ENCODE data around the gene AUNIP. TPM values are rescaled to one million over a fixed set of nuclear protein-coding genes. Genes with fewer than 3 reads are reported as not detected.

AUNIP gene
- total RNA-seq, 1 donor from 2014 or later, result 1.5 TPM

DNA sequence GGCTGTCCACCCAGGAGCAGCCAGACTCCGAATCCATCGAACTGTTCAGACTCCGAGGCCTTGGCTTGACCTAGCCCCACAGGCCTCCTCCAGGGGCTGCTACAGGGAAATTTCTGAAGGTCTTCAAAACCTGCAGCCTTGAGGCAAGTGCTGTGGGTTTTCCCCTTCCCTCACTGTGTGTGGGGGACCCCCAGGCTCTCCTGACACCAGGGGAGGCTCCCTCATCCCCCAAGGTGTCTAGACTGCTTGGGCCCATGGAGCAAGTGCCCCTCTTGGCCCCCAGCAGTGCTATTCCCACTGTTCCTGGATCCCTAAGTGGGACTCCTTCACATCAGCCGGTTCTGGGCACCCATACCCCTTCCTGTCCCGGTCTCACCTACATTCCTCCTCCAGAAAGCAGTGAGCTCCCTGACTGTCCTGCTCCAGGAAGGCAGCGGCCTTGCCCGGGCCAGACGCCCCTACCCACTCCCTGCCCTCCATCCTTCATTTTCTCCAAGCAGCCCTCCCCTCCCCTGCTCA, 15.4 kb upstream of the AUNIP start:
- TF ChIP-seq POLR2A (IDR thresholded peaks at IDR 0.05) (no peak), POLR2AphosphoS5 (IDR thresholded peaks at IDR 0.05; ENCODE audit: insufficient read depth in 1 of 2, low read depth in 1 of 2) (no peak)
- TF ChIP-seq, protein P1, sequence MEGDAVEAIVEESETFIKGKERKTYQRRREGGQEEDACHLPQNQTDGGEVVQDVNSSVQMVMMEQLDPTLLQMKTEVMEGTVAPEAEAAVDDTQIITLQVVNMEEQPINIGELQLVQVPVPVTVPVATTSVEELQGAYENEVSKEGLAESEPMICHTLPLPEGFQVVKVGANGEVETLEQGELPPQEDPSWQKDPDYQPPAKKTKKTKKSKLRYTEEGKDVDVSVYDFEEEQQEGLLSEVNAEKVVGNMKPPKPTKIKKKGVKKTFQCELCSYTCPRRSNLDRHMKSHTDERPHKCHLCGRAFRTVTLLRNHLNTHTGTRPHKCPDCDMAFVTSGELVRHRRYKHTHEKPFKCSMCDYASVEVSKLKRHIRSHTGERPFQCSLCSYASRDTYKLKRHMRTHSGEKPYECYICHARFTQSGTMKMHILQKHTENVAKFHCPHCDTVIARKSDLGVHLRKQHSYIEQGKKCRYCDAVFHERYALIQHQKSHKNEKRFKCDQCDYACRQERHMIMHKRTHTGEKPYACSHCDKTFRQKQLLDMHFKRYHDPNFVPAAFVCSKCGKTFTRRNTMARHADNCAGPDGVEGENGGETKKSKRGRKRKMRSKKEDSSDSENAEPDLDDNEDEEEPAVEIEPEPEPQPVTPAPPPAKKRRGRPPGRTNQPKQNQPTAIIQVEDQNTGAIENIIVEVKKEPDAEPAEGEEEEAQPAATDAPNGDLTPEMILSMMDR (IDR thresholded peaks at IDR 0.05), result no peak
- H3K4me3 ChIP-seq, result peak overlapping the region; percentile 69 to 71
- H3K36me3 ChIP-seq, result no peaks in the 10 kb centered on the region
- no peaks in the 10 kb centered on the region for H3K27me3 ChIP-seq
- intact Hi-C loops (cut with DNase I), result no loop called here
- peak overlapping the region; percentile 85 for H3K27ac ChIP-seq
- no peak for DNase-seq (ENCODE audit: extremely low spot score in 2 of 2)
- no peaks in the 10 kb centered on the region for H3K9me3 ChIP-seq
- H3K4me1 ChIP-seq, result peaks cover 60% of the 10 kb centered on the region

DNA sequence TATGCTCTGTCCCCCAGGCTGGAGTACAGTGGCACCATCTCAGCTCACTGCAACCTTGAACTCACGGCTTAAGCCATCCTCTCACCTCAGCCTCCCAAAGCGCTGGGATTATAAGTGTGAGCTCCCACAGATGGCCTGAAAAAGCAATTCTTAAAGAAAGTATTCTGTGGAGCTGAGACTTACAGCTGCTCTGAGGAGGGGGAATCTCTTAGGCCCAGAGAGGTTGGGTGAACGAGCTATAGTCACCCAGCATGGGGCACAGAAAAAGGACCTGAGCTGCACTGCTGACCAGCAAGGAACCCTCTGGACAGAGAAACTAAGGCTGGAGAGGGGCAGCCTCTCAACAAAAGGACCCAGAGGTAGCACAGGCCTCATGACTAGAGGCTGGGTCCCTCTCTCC, 15.0 kb upstream of the AUNIP start:
- Histone ChIP-seq H3K9me3 (no peaks in the 10 kb centered on the region), H3K27me3 (no peaks in the 10 kb centered on the region), H3K27ac (peak overlapping the region; percentile 85), H3K36me3 (no peaks in the 10 kb centered on the region), H3K4me3 (peak overlapping the region; percentile 69 to 71), H3K4me1 (peaks cover 60% of the 10 kb centered on the region)
- DNase-seq (ENCODE audit: extremely low spot score in 2 of 2), result no peak
- intact Hi-C loops (cut with DNase I), result no loop called here
- TF ChIP-seq, protein P1 (IDR thresholded peaks at IDR 0.05), result no peak
- TF ChIP-seq POLR2AphosphoS5 (IDR thresholded peaks at IDR 0.05; ENCODE audit: insufficient read depth in 1 of 2, low read depth in 1 of 2) (no peak), POLR2A (IDR thresholded peaks at IDR 0.05) (no peak)

DNA sequence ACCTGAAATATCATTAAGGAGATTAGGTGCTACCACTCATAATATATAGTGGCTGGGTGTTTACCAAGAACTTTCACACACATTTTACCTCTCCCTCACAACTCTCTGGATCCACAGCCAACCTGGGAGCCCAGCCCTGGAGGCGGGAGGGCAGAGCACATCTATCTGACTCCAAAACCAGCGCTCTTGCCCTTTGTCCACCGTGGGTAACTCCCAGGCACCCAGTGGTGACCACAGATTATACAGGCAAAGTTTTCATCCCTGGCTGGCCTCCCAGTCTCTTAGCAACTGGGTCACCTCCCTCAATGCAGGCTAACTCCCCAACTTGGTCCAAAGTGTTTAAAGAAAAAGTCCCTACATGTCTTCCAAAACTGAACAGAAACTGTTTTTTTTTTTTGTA, 13.9 kb upstream of the AUNIP start:
- H3K27ac ChIP-seq, result no peak overlapping the region
- intact Hi-C loops (cut with DNase I), result no loop called here
- TF ChIP-seq POLR2A (IDR thresholded peaks at IDR 0.05), result no peak
- TF ChIP-seq POLR2AphosphoS5 (IDR thresholded peaks at IDR 0.05; ENCODE audit: insufficient read depth in 1 of 2, low read depth in 1 of 2), result no peak
- TF ChIP-seq, protein P1 (IDR thresholded peaks at IDR 0.05), result no peak
- no peak for DNase-seq (ENCODE audit: extremely low spot score in 2 of 2)
- peaks cover 60% of the 10 kb centered on the region for H3K4me1 ChIP-seq
- no peaks in the 10 kb centered on the region for H3K36me3 ChIP-seq
- H3K9me3 ChIP-seq, result no peaks in the 10 kb centered on the region
- H3K4me3 ChIP-seq, result no peak overlapping the region
- no peaks in the 10 kb centered on the region for H3K27me3 ChIP-seq

DNA sequence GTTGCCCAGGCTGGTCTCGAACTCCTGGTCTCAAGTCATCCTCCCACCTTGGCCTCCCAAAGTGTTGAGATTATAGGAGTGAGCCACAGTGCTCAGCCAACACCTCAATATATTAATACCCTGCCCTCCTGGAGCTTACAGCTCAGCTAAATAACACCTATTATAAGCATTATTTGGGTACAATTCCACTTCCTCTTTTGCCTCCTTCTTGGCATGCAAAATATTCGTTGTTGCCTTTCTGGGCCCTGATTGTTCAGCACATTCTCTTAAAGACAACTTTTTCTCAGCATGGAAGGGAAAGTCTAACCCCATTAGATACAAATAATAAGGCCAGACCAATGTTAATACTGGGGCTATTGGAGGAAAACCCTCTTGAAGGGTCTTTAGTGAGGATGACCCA, 13.5 kb upstream of the AUNIP start:
- DNase-seq (ENCODE audit: extremely low spot score in 2 of 2), result no peak
- Histone ChIP-seq H3K27ac (no peak overlapping the region), H3K4me1 (peaks cover 60% of the 10 kb centered on the region), H3K27me3 (no peaks in the 10 kb centered on the region), H3K4me3 (no peak overlapping the region), H3K9me3 (no peaks in the 10 kb centered on the region), H3K36me3 (no peaks in the 10 kb centered on the region)
- intact Hi-C loops (cut with DNase I), result no loop called here
- TF ChIP-seq, protein P1 (IDR thresholded peaks at IDR 0.05), result no peak
- TF ChIP-seq POLR2A (IDR thresholded peaks at IDR 0.05) (no peak), POLR2AphosphoS5 (IDR thresholded peaks at IDR 0.05; ENCODE audit: insufficient read depth in 1 of 2, low read depth in 1 of 2) (no peak)

DNA sequence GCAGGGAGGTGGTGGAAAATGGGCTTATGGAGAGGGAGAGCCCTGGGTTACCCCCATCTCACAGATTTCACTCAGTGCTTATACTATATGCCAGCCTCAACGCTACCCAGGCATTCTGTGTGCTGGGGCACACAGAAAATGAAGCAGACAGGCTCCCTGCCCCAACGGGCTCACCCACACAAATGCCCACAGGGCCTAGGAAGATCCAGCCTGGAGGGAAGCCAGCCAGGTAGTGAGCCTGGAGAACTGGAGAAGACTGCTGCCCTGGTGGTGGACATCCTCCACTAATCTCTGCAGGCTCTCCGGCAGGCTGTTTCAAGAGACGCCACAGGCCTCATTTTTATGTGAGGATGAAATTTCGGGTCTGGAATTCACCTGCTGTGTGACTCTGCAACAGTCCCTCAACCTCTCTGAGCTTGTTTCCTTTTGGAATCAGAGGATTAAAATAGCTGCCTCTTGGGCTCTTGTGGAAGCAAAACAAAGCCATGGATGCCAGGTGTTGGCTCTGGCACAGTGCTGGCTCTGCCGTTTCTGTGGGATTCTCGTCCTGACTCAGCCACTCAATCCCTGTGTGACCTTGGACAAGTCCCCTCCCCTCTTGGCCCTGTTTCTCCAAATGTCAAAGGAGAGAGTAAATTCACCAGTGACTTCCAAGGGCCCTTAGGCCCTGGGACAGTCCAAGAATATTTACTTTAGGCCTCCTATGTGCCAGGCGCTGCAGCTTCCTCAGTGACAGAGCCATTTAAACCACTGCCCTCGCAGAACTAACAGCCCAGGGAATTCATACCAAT, 12.6 kb upstream of the AUNIP start:
- Histone ChIP-seq H3K27ac (peak overlapping the region; percentile 0), H3K4me3 (no peak overlapping the region), H3K9me3 (no peaks in the 10 kb centered on the region), H3K36me3 (no peaks in the 10 kb centered on the region), H3K4me1 (peaks cover 60% of the 10 kb centered on the region), H3K27me3 (no peaks in the 10 kb centered on the region)
- intact Hi-C loops (cut with DNase I), result no loop called here
- no peak for DNase-seq (ENCODE audit: extremely low spot score in 2 of 2)
- TF ChIP-seq POLR2A (IDR thresholded peaks at IDR 0.05), result no peak
- no peak for TF ChIP-seq POLR2AphosphoS5 (IDR thresholded peaks at IDR 0.05; ENCODE audit: insufficient read depth in 1 of 2, low read depth in 1 of 2)
- TF ChIP-seq, protein P1 (IDR thresholded peaks at IDR 0.05), result no peak
